Raji (cell line): ENCODE results near the gene CTTNBP2.

ENCODE experiments used
- POLR2A ChIP-seq: IDR thresholded peaks from 2 replicates; pipeline ENCODE4 v1.6.1; 2011; ENCODE audit warnings: low read depth, low read length, control low read depth; ENCODE audit not compliant: insufficient read depth

Gene CTTNBP2

GRCh38 chr7:117873310-117874190 is at the start of gene CTTNBP2:
Gene CTTNBP2 (minus strand): TSS chr7:117873441. CDS start chr7:117873415, 26 bp downstream.
- TF ChIP-seq POLR2A: no peak

- no peak for TF ChIP-seq POLR2A
Measured at GRCh38 chr7:117916309-117916708, 43.1 kb upstream of the CTTNBP2 start.

GRCh38 chr7:117912421-117912820 is 39.2 kb upstream of the CTTNBP2 start:
- no peak for TF ChIP-seq POLR2A

GRCh38 chr7:117908031-117908795 is 35.0 kb upstream of the CTTNBP2 start:
- TF ChIP-seq POLR2A: no peak

GRCh38 chr7:117907049-117907640 is 33.9 kb upstream of the CTTNBP2 start:
- no peak for TF ChIP-seq POLR2A

GRCh38 chr7:117902314-117902889 is 29.2 kb upstream of the CTTNBP2 start:
- no peak for TF ChIP-seq POLR2A

- TF ChIP-seq POLR2A: no peak
Measured at GRCh38 chr7:117901089-117901797, 28.0 kb upstream of the CTTNBP2 start.

- TF ChIP-seq POLR2A: no peak
Measured at GRCh38 chr7:117896339-117896738, 23.1 kb upstream of the CTTNBP2 start.

- TF ChIP-seq POLR2A: no peak
Measured at GRCh38 chr7:117895276-117895675, 22.0 kb upstream of the CTTNBP2 start.

GRCh38 chr7:117894037-117894436 is 20.8 kb upstream of the CTTNBP2 start:
- TF ChIP-seq POLR2A: no peak

- no peak for TF ChIP-seq POLR2A
Measured at GRCh38 chr7:117892821-117893220, 19.6 kb upstream of the CTTNBP2 start.

- TF ChIP-seq POLR2A: no peak
Measured at GRCh38 chr7:117889611-117890010, 16.4 kb upstream of the CTTNBP2 start.

- TF ChIP-seq POLR2A: no peak
Measured at GRCh38 chr7:117888627-117889026, 15.4 kb upstream of the CTTNBP2 start.

GRCh38 chr7:117882594-117882993 is 9.4 kb upstream of the CTTNBP2 start:
- TF ChIP-seq POLR2A: no peak

GRCh38 chr7:117876761-117877160 is 3.5 kb upstream of the CTTNBP2 start:
- no peak for TF ChIP-seq POLR2A

GRCh38 chr7:117875566-117875965 is 2.3 kb upstream of the CTTNBP2 start:
- no peak for TF ChIP-seq POLR2A
